ENCODE measurements around the gene GPATCH4.
"Not testable (repeated sequence)": the region's sequence is repeated elsewhere in the genome, so short reads cannot be mapped to it uniquely, and the experiment has no call there.

Gene GPATCH4

DNA sequence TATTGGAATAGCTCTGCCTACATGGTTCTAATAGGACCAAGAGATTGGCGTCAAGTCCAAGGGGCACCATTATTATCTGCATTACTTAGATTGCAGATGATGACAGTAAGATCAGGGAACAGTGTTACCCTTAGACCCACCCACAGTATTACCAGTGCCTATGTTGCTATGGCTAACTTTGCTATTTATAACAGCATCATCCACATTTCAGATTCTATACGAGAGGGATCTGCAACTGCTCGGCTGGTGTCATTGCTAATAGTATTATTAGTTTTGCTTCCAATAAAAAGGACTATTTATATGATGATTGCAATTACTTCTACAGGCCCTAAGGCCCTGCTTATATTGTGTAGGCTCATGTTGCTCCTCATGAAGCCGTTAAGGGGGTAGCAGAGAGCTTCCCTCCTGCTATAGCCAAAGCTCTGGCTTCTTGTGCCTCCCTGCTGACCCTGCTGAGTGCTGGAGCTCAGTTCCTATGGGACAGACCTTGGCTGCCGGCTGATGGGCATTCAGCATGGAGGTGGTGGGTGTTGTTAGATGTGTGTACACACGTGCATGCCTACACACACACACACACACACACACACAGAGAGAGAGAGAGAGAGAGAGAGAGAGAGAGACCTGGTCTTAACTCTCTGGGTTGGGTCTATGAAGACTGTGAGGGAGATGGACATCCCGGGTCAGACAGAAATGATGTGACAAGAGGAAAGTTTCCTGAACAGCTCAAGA lies 41.9 kb upstream of the GPATCH4 start:
- TF ChIP-seq SPI1 (IDR thresholded peaks at IDR 0.05; ENCODE audit: low read depth, low read length) (no peak), POLR2AphosphoS5 (IDR thresholded peaks at IDR 0.05; ENCODE audit: low read depth, low read length) (no peak), POLR2A (IDR thresholded peaks at IDR 0.05; ENCODE audit: low read depth, low read length) (no peak), PAX5 (IDR thresholded peaks at IDR 0.05; ENCODE audit: insufficient read depth, low read length, severe bottlenecking) (no peak), TAF1 (IDR thresholded peaks at IDR 0.05; ENCODE audit: low read depth, low read length) (no peak), POU2F2 (IDR thresholded peaks at IDR 0.05; ENCODE audit: low read depth, low read length) (no peak)
- DNase-seq (ENCODE audit: insufficient read length, low spot score): no peak
- FAIRE-seq: no peak

- TF ChIP-seq SPI1 (IDR thresholded peaks at IDR 0.05; ENCODE audit: low read depth, low read length): no peak
- no peak for TF ChIP-seq POU2F2 (IDR thresholded peaks at IDR 0.05; ENCODE audit: low read depth, low read length)
- TF ChIP-seq POLR2AphosphoS5 (IDR thresholded peaks at IDR 0.05; ENCODE audit: low read depth, low read length): no peak
- no peak for TF ChIP-seq POLR2A (IDR thresholded peaks at IDR 0.05; ENCODE audit: low read depth, low read length)
- TF ChIP-seq TAF1 (IDR thresholded peaks at IDR 0.05; ENCODE audit: low read depth, low read length): no peak
- TF ChIP-seq PAX5 (IDR thresholded peaks at IDR 0.05; ENCODE audit: insufficient read depth, low read length, severe bottlenecking): no peak
- DNase-seq (ENCODE audit: insufficient read length, low spot score): no peak
- no peak for FAIRE-seq
Measured at GRCh38 chr1:156642265-156643048, 41.2 kb upstream of the GPATCH4 start.

- FAIRE-seq: no peak
- no peak for DNase-seq (ENCODE audit: insufficient read length, low spot score)
Measured at GRCh38 chr1:156641761-156642264, 40.5 kb upstream of the GPATCH4 start, which contains the start of gene BCAN. TSS of gene BCAN (plus strand) at chr1:156642117. CDS start at chr1:156646055, 3,938 bp downstream.

GRCh38 chr1:156640842-156641706 lies 39.8 kb upstream of the GPATCH4 start:
- TF ChIP-seq PAX5 (IDR thresholded peaks at IDR 0.05; ENCODE audit: insufficient read depth, low read length, severe bottlenecking) (no peak), POLR2AphosphoS5 (IDR thresholded peaks at IDR 0.05; ENCODE audit: low read depth, low read length) (no peak), SPI1 (IDR thresholded peaks at IDR 0.05; ENCODE audit: low read depth, low read length) (no peak), POU2F2 (IDR thresholded peaks at IDR 0.05; ENCODE audit: low read depth, low read length) (no peak), TAF1 (IDR thresholded peaks at IDR 0.05; ENCODE audit: low read depth, low read length) (no peak), POLR2A (IDR thresholded peaks at IDR 0.05; ENCODE audit: low read depth, low read length) (no peak)
- no peak for FAIRE-seq
- DNase-seq (ENCODE audit: insufficient read length, low spot score): no peak

More at GRCh38 chr1:156641761-156642264, 40.5 kb upstream of the GPATCH4 start, which contains the start of gene BCAN:
- TF ChIP-seq POU2F2 (IDR thresholded peaks at IDR 0.05; ENCODE audit: low read depth, low read length) (no peak), POLR2AphosphoS5 (IDR thresholded peaks at IDR 0.05; ENCODE audit: low read depth, low read length) (no peak), POLR2A (IDR thresholded peaks at IDR 0.05; ENCODE audit: low read depth, low read length) (no peak), SPI1 (IDR thresholded peaks at IDR 0.05; ENCODE audit: low read depth, low read length) (no peak), TAF1 (IDR thresholded peaks at IDR 0.05; ENCODE audit: low read depth, low read length) (no peak)

DNA sequence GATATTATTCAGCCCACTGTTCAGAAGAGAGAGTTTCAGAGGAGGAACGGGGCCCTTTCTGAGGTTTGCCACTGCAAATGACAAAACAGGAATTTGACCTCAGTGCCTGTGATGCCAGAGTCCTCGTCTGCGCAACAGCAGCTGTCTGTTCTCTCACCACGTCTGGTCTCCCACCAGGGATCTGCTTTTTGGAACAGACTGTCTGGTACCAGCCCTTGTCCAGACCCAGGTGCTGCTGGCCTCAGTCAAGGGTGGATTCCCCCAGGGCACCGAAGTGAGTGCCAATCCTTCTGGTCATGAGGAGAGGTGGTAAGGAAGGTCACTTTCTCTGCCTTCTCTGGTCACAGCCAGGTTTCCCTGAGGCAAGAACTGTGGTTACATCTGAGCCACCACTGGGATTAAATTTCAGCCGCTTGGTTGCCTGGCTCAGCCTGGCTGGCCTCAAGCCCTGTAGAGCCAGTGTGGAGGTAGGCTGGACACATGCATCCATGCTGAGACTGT lies 38.4 kb upstream of the GPATCH4 start:
- no peak for DNase-seq (ENCODE audit: insufficient read length, low spot score)
- TF ChIP-seq POLR2A (IDR thresholded peaks at IDR 0.05; ENCODE audit: low read depth, low read length) (no peak), POLR2AphosphoS5 (IDR thresholded peaks at IDR 0.05; ENCODE audit: low read depth, low read length) (no peak), SPI1 (IDR thresholded peaks at IDR 0.05; ENCODE audit: low read depth, low read length) (no peak), PAX5 (IDR thresholded peaks at IDR 0.05; ENCODE audit: insufficient read depth, low read length, severe bottlenecking) (no peak), TAF1 (IDR thresholded peaks at IDR 0.05; ENCODE audit: low read depth, low read length) (no peak), POU2F2 (IDR thresholded peaks at IDR 0.05; ENCODE audit: low read depth, low read length) (no peak)
- FAIRE-seq: no peak

GRCh38 chr1:156638189-156638985 lies 37.1 kb upstream of the GPATCH4 start:
- DNase-seq (ENCODE audit: insufficient read length, low spot score) (no peak), FAIRE-seq (no peak)
- TF ChIP-seq PAX5 (IDR thresholded peaks at IDR 0.05; ENCODE audit: insufficient read depth, low read length, severe bottlenecking) (no peak), TAF1 (IDR thresholded peaks at IDR 0.05; ENCODE audit: low read depth, low read length) (no peak), POU2F2 (IDR thresholded peaks at IDR 0.05; ENCODE audit: low read depth, low read length) (no peak)

- no peak for DNase-seq (ENCODE audit: insufficient read length, low spot score)
- TF ChIP-seq POLR2A (IDR thresholded peaks at IDR 0.05; ENCODE audit: low read depth, low read length) (no peak), PAX5 (IDR thresholded peaks at IDR 0.05; ENCODE audit: insufficient read depth, low read length, severe bottlenecking) (no peak), POLR2AphosphoS5 (IDR thresholded peaks at IDR 0.05; ENCODE audit: low read depth, low read length) (no peak), TAF1 (IDR thresholded peaks at IDR 0.05; ENCODE audit: low read depth, low read length) (no peak), POU2F2 (IDR thresholded peaks at IDR 0.05; ENCODE audit: low read depth, low read length) (no peak), SPI1 (IDR thresholded peaks at IDR 0.05; ENCODE audit: low read depth, low read length) (no peak)
- no peak for FAIRE-seq
Measured at GRCh38 chr1:156632355-156632754, 31.1 kb upstream of the GPATCH4 start.

DNA sequence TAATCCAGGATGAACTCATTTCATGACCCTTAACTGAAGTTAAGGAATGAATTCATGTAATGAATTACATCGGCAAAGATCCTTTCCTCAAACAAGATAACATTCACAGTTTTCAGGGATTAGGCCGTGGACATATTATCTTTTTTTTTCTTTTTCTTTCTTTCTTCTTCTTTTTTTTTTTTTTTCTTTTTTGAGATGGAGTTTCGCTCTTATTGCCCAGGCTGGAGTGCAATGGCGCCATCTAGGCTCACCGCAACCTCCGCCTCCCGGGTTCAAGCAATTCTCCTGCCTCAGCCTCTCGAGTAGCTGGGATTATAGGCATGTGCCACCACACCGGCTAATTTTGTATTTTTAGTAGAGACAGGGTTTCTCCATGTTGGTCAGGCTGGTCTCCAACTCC lies 29.9 kb upstream of the GPATCH4 start:
- not testable (repeated sequence) for DNase-seq (ENCODE audit: insufficient read length, low spot score); FAIRE-seq

Data from GM12891 (cell line).